Central memory CD8-positive, alpha-beta T cell (primary cell): ENCODE data around the gene ANO3.

Experiments
- ATAC-seq: fragments of 150-1000 bp; cut with Tn5 transposase; replicated peaks from 2 replicates; pipeline ENCODE4 v1.10.0; 2022; ENCODE audit warnings: mild to moderate bottlenecking, moderate FRiP score, moderate number of reproducible peaks; ENCODE audit not compliant: poor library complexity, severe bottlenecking; ENCODE audit errors: extremely low read depth
- DNase-seq, 2 donors: peaks; one replicate each; pipeline ENCODE4 v3.0.0; 2021; ENCODE audit warnings: low spot score in 2 of 2
- H3K27ac Mint-ChIP-seq: one replicate; pipeline ENCODE4 v1.8.0; 2022; ENCODE audit warnings: low read depth, mild to moderate bottlenecking, moderate library complexity, mixed read lengths
- H3K27me3 Mint-ChIP-seq: one replicate; pipeline ENCODE4 v1.8.0; 2022; ENCODE audit warnings: mixed read lengths
- H3K36me3 Mint-ChIP-seq: one replicate; pipeline ENCODE4 v1.8.0; 2022; ENCODE audit warnings: mild to moderate bottlenecking, moderate library complexity, mixed read lengths; ENCODE audit not compliant: insufficient read depth
- H3K4me1 Mint-ChIP-seq: one replicate; pipeline ENCODE4 v1.8.0; 2022; ENCODE audit warnings: mixed read lengths
- H3K4me3 Mint-ChIP-seq: one replicate; pipeline ENCODE4 v1.8.0; 2022; ENCODE audit warnings: mild to moderate bottlenecking, moderate library complexity, mixed read lengths
- H3K9me3 Mint-ChIP-seq: one replicate; pipeline ENCODE4 v1.8.0; 2022; ENCODE audit warnings: mixed read lengths

Gene ANO3

GRCh38 chr11:26527685-26528084 lies 195.8 kb downstream of the ANO3 start:
- H3K4me3 Mint-ChIP-seq, result no peak overlapping the region
- no peaks in the 10 kb centered on the region for H3K27me3 Mint-ChIP-seq
- H3K9me3 Mint-ChIP-seq, result peaks cover 12% of the 10 kb centered on the region
- H3K36me3 Mint-ChIP-seq, result no peaks in the 10 kb centered on the region
- no peak overlapping the region for H3K27ac Mint-ChIP-seq
- DNase-seq (no peak), ATAC-seq (no peak)
- H3K4me1 Mint-ChIP-seq, result no peaks in the 10 kb centered on the region

GRCh38 chr11:26537341-26537740 lies 205.4 kb downstream of the ANO3 start:
- peaks cover 14% of the 10 kb centered on the region for H3K9me3 Mint-ChIP-seq
- ATAC-seq (no peak), DNase-seq (no peak)
- H3K36me3 Mint-ChIP-seq, result no peaks in the 10 kb centered on the region
- no peak overlapping the region for H3K4me3 Mint-ChIP-seq
- no peak overlapping the region for H3K27ac Mint-ChIP-seq
- no peaks in the 10 kb centered on the region for H3K4me1 Mint-ChIP-seq
- H3K27me3 Mint-ChIP-seq, result no peaks in the 10 kb centered on the region

DNA sequence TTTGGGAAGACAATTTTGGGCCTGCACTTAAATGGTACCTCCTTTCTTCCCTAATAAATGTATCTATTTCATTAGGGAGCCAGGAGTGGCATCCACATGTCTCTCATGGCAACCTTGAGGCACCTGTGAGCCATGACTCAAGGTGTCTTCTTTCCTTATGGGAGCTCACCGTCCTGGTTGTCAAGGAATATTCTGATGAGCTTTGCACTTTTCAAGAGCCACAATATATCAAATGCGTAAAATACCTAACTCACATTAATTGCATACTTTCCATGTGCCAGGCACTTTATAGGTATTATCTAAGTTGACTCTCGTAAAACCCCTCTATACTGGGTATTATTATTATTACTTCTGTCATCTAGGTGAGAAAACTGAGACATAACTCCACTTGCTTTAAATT lies 207.6 kb downstream of the ANO3 start:
- Mint-ChIP-seq H3K36me3 (no peaks in the 10 kb centered on the region), H3K4me1 (no peaks in the 10 kb centered on the region), H3K4me3 (no peak overlapping the region), H3K27me3 (no peaks in the 10 kb centered on the region), H3K9me3 (peaks cover 13% of the 10 kb centered on the region), H3K27ac (no peak overlapping the region)
- no peak for DNase-seq
- no peak for ATAC-seq

GRCh38 chr11:26541870-26542269 lies 209.9 kb downstream of the ANO3 start:
- DNase-seq (no peak), ATAC-seq (no peak)
- Mint-ChIP-seq H3K4me1 (no peaks in the 10 kb centered on the region), H3K27ac (no peak overlapping the region), H3K9me3 (peaks cover 13% of the 10 kb centered on the region), H3K27me3 (no peaks in the 10 kb centered on the region), H3K4me3 (no peak overlapping the region), H3K36me3 (no peaks in the 10 kb centered on the region)

- ATAC-seq, result no peak
- H3K9me3 Mint-ChIP-seq, result peaks cover 10% of the 10 kb centered on the region
- no peak overlapping the region for H3K27ac Mint-ChIP-seq
- H3K4me3 Mint-ChIP-seq, result no peak overlapping the region
- no peaks in the 10 kb centered on the region for H3K27me3 Mint-ChIP-seq
- no peaks in the 10 kb centered on the region for H3K36me3 Mint-ChIP-seq
- H3K4me1 Mint-ChIP-seq, result no peaks in the 10 kb centered on the region
- DNase-seq, result no peak
Observed at GRCh38 chr11:26549176-26549575, 217.2 kb downstream of the ANO3 start.

DNA sequence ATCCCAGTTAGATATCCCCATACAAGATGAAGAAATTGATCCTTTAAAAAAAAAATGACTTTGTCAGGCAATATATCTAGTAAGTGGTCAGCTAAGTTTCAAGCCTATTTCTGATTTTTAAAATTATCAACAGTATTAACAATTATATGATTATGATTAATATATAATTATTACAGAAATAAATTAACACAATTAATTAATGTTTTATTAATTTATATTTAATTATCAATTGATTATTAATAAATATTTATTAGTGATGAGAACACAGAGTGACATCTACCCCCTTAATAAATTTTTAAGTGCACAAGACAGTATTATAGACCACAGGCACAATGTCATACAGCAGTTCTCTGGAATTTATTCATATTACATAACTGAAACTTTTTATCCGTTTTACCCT lies 218.1 kb downstream of the ANO3 start:
- H3K27me3 Mint-ChIP-seq, result no peaks in the 10 kb centered on the region
- peaks cover 11% of the 10 kb centered on the region for H3K9me3 Mint-ChIP-seq
- no peak overlapping the region for H3K4me3 Mint-ChIP-seq
- ATAC-seq (no peak), DNase-seq (no peak)
- H3K4me1 Mint-ChIP-seq, result no peaks in the 10 kb centered on the region
- H3K36me3 Mint-ChIP-seq, result no peaks in the 10 kb centered on the region
- H3K27ac Mint-ChIP-seq, result no peak overlapping the region

GRCh38 chr11:26551186-26551801 lies 219.4 kb downstream of the ANO3 start:
- no peak overlapping the region for H3K27ac Mint-ChIP-seq
- H3K4me1 Mint-ChIP-seq, result no peaks in the 10 kb centered on the region
- peaks cover 11% of the 10 kb centered on the region for H3K9me3 Mint-ChIP-seq
- H3K27me3 Mint-ChIP-seq, result no peaks in the 10 kb centered on the region
- no peak overlapping the region for H3K4me3 Mint-ChIP-seq
- DNase-seq (no peak), ATAC-seq (no peak)
- H3K36me3 Mint-ChIP-seq, result no peaks in the 10 kb centered on the region

DNA sequence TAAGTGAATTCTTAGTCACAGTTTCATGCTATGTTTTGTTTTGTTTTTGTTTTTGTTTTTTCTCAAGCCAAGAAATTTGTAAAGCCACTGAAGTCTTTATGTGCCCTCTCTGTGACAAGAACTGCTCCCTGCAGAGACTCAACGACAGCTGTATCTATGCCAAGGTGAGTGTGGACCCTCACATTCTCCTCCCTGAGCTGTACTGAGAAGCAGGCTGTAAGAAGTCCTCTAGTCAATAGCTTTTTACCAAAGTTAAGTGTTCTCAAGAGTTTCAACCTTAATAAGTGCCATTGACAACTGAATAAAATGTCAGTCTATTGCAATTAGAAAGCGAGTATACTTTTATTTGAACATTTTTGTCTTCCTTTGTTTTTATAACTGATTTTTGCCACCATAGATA lies 221.3 kb downstream of the ANO3 start:
- Mint-ChIP-seq H3K27me3 (no peaks in the 10 kb centered on the region), H3K4me3 (no peak overlapping the region), H3K36me3 (no peaks in the 10 kb centered on the region), H3K27ac (no peak overlapping the region), H3K9me3 (peaks cover 15% of the 10 kb centered on the region), H3K4me1 (no peaks in the 10 kb centered on the region)
- ATAC-seq (no peak), DNase-seq (no peak)

- H3K27me3 Mint-ChIP-seq, result no peaks in the 10 kb centered on the region
- DNase-seq, result no peak
- no peak overlapping the region for H3K4me3 Mint-ChIP-seq
- H3K4me1 Mint-ChIP-seq, result no peaks in the 10 kb centered on the region
- H3K27ac Mint-ChIP-seq, result no peak overlapping the region
- H3K36me3 Mint-ChIP-seq, result no peaks in the 10 kb centered on the region
- ATAC-seq, result no peak
- H3K9me3 Mint-ChIP-seq, result peaks cover 12% of the 10 kb centered on the region
Observed at GRCh38 chr11:26554455-26554854, 222.5 kb downstream of the ANO3 start.

DNA sequence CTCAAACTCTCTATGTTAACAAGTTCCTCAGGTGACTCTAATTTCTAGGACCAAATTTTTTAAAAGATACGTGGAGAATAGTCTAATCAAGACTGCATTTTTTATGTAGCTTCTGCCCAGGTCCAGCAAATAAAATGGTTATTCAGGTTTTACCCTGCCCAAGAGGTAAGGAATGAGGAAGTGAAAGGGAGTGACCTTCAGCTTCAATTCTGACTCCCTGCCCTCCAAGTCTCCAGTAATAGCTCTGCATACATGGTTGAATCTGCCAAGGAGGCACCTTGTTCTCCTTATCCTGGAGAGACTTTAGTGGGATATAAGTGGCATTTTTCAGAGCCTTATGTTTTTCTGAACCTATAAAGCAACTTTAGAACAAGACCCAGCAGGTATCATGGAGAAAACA lies 224.7 kb downstream of the ANO3 start:
- peaks cover 18% of the 10 kb centered on the region for H3K9me3 Mint-ChIP-seq
- DNase-seq (no peak), ATAC-seq (no peak)
- no peaks in the 10 kb centered on the region for H3K36me3 Mint-ChIP-seq
- H3K27me3 Mint-ChIP-seq, result no peaks in the 10 kb centered on the region
- H3K27ac Mint-ChIP-seq, result no peak overlapping the region
- H3K4me1 Mint-ChIP-seq, result no peaks in the 10 kb centered on the region
- no peak overlapping the region for H3K4me3 Mint-ChIP-seq

DNA sequence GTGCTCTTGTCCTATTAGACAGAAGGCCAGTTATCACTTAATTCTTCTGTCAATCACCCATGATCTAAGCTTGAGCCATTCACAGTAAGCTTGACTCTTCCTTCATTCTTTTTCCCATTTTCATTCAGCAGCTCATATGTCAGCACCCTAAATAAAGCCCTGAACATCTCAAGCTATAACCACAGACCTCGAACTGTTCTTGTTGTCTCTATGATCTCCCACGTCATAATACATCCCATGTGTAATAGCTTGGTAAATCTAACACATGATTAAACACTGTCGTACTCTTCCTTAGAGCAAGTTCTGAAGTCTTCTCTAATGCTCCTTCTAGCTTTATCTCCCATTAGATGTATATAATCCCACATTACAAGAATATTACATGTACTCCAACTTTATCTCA lies 225.7 kb downstream of the ANO3 start:
- H3K27ac Mint-ChIP-seq, result no peak overlapping the region
- H3K36me3 Mint-ChIP-seq, result no peaks in the 10 kb centered on the region
- no peaks in the 10 kb centered on the region for H3K4me1 Mint-ChIP-seq
- H3K27me3 Mint-ChIP-seq, result no peaks in the 10 kb centered on the region
- DNase-seq, result no peak
- no peak overlapping the region for H3K4me3 Mint-ChIP-seq
- no peak for ATAC-seq
- H3K9me3 Mint-ChIP-seq, result peaks cover 18% of the 10 kb centered on the region

GRCh38 chr11:26558190-26558589 lies 226.3 kb downstream of the ANO3 start:
- Mint-ChIP-seq H3K27ac (no peak overlapping the region), H3K4me3 (no peak overlapping the region), H3K4me1 (no peaks in the 10 kb centered on the region), H3K9me3 (peaks cover 18% of the 10 kb centered on the region), H3K27me3 (no peaks in the 10 kb centered on the region), H3K36me3 (no peaks in the 10 kb centered on the region)
- ATAC-seq (no peak), DNase-seq (no peak)

- Mint-ChIP-seq H3K27me3 (no peaks in the 10 kb centered on the region), H3K9me3 (peaks cover 7% of the 10 kb centered on the region), H3K4me3 (no peak overlapping the region), H3K36me3 (no peaks in the 10 kb centered on the region), H3K27ac (no peak overlapping the region), H3K4me1 (no peaks in the 10 kb centered on the region)
- no peak for ATAC-seq
- no peak for DNase-seq
Observed at GRCh38 chr11:26569646-26570045, 237.7 kb downstream of the ANO3 start.
